UCSD-AML1 (cell line): ENCODE data around the gene ANKRD6.
"Not testable (repeated sequence)": the region's sequence is repeated elsewhere in the genome, so short reads cannot be mapped to it uniquely, and the experiment has no call there.

Experiments
- DNase-seq: peaks from one replicate; lab custom pipeline; 2025; ENCODE audit not compliant: unreplicated experiment; lab: John Stamatoyannopoulos, UW

Gene ANKRD6

DNA sequence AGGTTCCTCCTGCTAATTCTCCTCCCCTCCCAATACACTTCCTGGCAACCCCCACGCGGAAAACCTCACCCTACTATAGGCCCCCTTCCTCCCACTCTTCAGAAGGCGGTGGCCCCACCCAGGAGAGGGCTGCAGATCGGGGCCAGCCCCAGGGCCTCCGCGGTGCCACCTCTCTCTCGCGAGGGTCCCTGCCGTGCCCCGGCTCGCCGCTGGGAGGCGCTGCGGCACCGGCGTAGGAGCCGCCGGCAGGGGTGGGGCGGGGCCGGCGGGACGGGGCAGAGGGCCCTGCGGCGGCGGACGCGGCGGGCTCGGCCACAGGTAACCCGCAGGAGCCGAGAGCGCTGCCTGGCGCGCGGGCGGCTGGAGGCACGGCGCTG is at the start of gene ANKRD6:
ANKRD6 (plus strand) TSS at position 278 of the 377 bp plus-strand sequence. CDS start 133,825 bp downstream, outside the sequence.
- DNase-seq = peak; percentile 77

DNA sequence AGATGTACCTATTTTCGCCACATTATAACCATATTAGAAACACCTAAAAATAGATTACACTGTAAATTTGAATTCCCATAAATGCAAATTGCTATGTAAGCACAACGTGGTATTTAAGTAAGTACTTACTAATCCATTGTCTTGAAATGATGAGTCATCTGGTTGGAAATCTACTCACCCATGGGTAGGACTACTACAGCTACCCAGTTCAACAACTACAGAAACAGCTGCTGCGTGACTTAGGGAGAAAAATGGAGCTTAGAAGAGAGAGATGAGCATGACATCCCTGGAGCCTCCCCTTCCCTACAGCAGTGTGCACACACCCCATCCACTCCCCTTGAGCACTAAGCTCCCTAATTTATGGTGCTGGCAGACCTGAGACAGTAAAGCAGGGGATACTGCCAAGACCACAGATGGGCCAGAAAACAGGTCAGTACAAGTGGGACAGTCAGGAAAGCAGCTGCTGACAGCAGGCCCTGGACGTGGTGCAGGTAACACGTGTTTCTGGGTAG is 47.7 kb upstream of the ANKRD6 start:
- no peak for DNase-seq

DNA sequence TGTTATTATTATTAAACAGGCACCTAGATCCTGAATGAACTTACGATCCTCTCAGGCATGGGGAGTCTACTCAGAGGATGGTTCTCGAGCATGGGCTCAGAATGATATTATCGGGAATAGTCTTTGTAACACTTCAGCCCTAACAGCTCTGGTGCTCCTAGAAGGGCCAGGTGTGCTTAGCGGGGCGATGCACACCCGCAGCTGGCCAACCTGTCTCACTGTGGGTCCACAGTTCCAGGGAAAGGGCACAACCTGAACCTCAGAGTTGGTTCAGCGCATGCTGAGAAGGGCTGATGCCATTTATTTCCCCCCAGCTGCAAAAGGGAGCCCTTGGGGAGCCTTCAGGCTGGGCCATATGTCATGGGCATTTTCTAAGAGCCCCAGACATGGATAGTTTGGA is 47.1 kb upstream of the ANKRD6 start:
- no peak for DNase-seq

DNA sequence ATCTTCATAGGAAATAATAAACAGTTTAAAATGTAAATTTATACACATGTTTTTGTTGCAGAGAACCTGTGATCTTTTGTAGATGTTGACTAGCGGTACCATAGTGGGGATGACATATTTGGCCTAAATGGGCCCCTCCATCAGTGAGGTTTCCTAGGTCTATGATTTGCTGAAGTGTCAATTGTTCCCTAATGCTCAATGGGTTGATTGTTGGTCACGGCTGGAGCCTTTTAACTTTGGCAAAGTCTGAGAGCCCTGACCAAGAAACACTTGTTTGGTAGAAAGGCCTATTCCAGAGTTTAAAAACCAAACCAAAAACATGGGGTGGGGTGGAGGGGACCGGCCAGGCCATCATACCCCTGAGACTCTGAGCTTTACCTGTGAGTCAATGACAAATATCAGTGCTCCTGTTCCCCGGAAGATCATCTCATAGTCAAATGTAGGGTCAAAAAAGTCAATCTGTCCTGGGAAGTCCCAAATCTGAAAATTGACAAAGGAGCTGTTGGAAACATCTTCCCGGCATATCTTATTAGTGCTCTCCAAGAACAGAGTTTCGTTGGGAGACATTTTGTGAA is 45.9 kb upstream of the ANKRD6 start:
- no peak for DNase-seq

DNA sequence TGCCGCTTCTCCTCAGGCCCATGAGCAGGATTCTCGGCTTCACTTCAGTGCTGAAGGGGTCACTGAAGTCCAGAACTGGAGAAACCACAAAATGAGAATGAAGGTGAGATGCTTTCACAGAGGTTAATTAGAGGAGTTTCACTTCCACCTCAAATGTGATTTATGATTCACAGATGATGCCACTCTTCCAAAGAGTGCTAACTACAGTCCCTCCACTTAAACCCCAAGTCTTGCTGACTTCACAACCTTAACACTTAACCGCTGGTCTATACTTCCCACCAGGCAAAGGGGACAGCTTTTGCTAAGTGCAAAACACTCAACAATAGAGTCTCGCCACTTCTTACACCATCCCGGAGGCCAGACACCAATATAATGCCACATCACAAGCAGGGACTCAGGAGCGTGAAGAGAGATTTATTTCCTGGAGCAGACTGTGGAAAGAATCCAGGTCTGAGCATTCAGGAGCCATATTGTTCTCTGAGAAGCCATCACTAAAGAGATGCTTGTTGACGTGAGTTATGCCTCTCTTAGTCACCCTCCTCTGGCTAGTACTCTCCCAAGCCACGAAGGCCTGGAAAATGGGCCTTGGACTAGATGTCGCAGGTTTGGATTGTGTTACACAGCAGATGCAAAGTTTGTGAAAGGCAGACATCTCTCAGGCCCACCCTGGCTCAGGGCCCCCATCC is 45.3 kb upstream of the ANKRD6 start:
- DNase-seq = no peak

DNA sequence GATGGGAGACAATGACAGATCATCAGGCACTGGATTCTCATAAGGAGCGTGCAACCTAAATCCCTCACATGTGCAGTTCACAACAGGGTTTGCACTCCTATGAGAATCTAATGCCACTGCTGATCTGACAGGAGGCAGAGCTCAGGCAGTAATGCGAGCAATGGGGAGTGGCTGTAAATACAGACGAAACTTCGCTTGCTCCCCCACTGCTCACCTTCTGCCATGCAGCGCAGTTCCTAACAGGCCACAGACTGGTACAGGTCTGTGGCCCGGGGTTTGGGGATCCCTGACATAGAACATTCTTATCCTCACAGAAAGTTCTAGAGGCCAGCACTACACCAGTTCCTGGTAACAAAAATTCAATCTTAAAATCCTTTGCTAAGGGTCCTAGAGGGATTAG is 44.1 kb upstream of the ANKRD6 start:
- no peak for DNase-seq

DNA sequence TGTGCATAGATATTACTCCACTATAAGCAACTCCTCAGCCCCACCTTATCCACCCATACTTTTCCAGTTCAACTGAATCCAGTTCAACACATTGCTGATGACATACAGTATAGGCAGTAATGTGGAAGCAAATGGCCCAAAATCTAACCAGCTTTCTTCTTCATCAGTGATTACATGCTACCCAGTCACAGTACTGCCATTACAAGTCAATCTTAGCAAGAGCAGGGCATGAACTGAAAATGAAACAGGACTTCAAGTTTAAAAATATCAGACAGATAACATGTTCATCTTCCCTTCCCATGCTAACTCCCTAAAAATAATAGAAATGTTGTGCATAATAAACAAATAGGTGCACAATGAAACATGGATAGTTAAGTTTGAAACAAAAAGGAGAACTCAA is 40.1 kb upstream of the ANKRD6 start:
- DNase-seq = no peak

DNA sequence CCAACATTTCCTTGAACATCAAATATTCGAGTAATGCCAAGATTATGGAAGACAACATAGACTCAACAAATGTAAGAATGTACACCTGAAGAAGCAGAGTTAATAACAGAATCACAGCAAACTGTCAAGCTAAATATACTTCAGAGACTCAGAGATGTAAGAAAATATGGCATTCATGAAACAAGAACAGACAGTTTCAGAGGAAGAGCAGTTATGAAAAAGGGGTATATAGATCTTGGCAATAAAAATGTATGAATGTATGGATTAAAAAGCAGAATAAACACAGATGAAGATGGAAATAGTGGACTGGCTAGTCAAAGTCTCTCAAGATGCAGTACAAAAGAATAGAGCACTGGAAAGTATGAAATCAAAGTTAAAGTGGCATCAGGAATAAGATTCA is 39.3 kb upstream of the ANKRD6 start:
- no peak for DNase-seq

DNA sequence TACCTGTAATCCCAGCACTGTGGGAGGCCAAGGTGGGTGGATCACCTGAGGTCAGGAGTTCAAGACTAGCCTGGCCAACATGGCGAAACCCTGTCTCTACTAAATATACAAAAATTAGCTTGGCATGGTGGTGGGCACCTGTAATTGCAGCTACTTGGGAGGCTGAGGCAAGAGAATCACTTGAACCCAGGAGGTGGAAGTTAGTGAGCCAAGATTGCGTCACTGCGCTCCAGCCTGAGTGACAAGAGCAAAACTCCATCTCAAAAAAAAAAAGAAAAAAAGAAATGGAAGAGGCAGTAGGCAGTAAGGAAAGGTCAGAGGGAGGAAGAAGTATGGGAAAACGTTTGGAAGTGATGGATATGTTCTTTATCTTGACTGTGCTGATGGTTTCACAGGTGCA is 35.1 kb upstream of the ANKRD6 start:
- DNase-seq = not testable (repeated sequence)

DNA sequence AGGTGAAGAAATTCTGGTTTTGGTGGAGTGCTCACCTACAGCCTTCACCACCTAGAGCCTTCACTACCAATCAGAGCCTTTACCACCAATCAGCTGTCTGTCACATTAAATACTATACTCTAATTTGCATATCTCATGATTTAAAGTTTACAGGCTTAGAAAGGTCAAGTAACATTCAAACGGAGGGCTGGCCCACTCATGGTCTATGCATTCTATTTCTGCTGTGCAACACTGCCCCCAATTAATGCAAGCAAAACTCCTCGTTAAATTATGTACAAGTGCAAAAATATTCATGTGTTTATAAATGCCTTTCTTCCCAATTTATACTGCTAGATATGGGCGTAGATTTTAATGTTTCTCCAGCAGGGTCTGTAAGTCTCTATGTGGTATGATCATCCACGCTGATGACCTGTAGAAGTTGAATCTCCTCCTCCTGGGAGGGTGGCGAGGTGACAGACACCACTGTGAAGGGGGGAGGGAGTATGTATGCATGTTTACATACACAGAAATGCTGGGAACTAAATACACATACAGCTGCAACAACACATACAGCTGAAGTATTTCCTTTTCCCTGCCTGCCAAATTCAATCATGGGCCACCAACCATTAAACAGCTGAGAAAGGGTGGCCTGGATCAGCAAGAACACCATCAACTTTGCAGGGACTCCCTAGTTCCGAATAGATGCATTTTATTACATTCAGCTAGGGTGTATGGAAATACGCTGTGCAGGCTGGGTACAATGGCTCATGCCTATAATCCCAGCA is 34.0 kb upstream of the ANKRD6 start:
- no peak for DNase-seq

DNA sequence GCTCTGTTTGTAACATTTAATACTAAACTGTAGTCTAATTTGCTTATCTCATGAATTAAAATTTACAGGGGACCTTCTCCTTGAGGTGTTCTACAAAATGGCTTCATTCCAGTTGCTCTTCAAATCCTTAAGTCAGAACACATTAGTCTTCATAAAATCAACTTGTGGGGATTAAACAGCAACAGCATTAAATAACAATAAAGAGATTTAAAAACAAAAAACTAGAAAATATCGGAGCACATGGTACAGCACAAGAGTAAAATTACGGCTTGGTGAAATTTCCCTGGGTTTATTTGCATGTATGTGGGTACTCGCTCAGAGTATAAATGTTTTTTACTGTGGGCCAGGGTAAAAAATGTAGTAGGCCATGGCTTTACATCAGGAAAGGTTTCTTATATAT is 32.9 kb upstream of the ANKRD6 start:
- no peak for DNase-seq

DNA sequence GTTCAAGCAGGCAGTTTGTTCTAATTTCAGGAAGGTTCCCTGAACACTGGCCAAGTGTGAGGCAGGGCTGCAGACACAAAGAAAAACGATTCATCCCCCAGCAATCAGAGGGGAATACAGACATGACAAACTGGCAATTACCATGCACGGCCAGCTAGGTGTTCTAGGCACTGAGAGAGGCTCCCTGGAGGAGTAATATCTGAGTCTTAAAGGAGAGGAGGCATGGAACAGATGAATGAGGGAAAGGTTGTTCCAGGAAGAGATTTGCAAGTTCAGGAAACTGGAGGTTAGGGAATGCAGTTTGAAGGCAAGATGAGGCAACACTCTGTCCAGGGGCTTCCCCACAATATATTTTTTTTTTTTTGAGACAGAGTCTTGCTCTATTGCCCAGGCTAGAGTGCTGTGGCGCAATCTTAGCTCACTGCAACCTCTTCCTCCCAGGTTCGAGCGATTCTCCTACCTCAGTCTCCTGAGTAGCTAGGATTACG is 32.0 kb upstream of the ANKRD6 start:
- no peak for DNase-seq

DNA sequence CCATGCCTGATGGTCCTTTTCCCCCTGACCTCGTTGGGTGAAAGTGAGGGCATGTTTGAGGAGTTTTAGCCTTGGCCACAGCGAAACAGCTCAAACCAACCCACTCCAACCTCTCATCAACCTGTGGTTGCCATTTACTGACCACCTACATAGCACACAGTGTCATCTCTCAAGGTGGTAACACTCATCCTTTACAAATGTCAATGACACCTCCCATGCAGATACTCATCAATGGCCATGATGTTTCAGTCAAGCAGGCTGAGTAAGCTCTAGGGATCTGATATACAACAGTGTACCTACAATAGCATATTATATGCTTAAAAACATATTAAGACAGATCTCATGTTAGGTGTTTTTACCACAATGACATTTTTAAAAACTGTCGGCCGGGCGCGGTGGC is 30.2 kb upstream of the ANKRD6 start:
- no peak for DNase-seq

DNA sequence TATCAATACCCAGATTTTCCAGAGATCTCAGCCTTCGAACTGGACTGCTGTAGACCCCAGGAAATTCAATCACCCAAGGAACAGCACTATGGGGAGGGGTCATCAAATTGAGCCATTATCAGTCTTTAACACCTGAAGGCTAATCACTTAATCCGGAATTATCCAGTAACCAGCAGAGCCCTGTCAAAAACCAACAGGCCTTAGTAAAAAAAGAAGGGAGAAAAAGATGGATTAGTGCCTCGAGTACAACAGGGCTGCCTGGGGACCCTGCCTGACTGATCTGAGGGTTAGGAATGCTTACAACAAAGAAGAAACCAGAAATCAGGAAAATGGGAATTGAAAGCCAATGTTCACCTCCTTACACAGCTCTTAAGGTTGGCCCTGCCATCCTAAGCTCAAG is 28.4 kb upstream of the ANKRD6 start:
- no peak for DNase-seq

DNA sequence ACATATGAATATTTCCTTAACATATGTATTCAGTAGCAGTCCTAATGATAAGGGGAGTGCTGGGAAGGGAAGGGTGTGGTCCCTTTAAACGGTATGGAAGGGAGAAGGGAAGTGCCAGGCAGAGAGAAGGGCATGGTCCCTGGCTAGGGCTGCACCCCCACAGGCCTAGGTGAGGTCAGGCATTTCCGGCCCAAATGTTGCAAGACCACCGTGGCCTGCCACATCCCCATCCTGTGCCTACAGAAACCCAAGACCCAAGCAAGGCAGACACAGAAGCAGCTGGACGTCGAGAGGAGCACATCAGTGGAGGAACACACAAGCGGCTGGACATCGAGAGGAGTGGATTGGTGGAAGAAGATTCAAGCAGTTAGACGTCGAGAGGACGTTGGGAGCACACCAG is 26.8 kb upstream of the ANKRD6 start:
- DNase-seq = no peak

DNA sequence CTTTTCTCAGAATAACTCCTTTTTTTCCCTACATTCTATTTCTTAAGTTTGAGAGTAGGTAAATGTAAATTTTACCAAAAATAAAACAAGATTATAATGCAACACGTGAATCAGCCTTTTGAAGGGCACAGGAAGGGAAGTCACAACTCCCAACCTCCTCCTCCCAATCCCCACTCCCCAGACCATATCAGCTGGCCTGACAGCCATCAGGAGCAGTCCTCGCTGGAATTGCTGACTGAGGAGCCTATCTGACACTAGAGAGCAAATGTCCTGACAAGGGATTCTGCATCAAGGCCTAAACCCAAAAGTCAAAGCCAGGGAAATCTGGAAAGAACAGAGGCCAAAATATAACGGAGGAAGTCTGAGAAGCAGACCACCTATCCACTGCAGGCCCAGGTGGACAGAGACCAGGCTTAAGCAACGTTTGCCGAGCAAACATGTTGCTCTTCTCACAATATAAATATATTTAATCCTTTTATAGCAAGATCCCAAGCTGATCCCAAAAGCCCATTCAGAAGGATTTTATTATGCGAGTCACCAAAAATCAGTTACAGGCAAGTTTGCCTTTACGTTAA is 23.4 kb upstream of the ANKRD6 start:
- no peak for DNase-seq

DNA sequence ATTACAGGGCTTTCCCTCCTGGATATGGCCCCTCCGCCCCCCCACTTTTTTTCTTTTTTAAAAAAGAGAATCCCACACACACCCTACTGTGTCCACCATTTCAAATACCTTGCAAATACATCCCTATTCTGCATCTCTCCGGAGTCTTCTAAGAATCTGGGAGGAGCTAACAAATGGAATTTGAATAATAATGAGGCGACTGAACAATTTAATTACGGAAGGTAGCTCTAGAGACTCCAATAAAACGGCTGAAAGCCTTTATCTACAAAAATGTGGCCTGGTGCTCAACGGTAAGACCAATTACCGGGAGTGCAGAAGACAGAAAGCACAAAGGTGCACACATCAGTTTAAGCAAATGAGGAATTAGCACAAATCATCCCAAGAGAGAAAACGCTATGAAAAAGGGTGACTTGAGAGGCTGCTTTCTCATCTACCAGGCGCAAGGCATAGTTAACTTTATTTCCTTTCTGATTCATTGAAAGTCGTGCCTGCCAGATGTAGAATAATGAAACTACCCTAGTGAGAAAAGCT is 22.7 kb upstream of the ANKRD6 start:
- no peak for DNase-seq

DNA sequence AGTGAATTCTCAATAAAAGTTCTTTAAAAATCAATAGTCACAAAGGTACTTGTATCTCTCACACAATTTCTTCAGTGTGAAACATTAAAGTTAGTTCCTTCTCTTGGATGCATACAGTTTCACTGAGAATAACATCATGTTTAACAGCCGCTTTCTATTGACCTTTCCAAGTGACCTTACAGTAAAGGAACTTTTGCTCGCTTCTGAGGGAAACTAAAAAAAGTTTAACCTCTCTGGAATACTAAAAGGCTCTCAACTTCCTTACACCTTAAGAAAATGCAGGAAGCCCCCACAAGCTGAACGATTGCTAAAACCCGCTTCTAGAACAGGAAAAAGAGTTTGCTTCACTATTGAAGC is 22.2 kb upstream of the ANKRD6 start:
- DNase-seq = no peak

DNA sequence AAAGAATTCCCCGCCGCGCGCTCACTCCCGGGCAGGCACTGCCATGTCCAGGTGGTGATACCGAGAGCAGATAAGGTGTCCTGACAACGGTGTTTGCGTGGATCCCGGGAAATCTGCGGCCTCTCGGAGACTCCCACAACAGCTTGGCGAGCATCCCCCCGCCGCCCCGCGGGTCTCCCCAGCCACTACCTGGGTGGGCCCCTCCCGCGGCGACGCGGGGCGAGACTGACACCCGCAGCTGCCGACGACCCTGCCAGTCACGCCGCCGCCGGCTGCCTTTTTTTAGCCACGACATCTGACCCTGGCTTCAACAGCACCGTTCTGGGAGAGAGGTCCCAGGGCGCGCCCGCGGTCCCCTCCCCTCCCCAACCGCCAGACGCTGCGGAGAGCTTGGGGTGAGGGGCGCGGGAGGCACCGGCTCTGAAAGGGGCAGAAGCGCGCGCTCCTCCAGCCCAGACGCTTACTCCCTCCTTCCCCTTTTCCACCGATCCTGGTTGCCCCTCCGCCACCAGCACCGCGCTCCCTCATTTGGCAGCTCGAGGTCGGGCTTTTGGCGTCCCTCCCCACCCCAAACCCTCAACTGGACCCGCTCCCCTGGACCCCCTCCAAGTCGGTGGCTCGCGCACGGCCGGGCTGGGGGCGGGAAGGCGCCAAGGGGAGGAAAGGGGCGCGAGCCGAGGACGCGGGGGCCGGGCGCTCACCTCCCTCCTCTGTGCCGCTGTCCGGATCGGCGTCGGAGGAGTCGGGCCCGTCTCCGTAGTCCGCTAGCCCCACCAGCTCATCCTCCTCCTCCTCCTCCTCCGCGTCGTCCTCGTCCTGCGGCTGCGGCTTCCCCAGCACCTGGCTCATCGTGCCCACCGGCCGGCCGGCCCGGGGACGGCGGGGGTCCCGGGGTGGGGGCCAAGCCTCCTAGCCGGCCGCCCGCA is 21.5 kb upstream of the ANKRD6 start:
- no peak for DNase-seq
